Kidney tubule cell (primary cell): ENCODE data around the gene ABCC4.
"Not testable (repeated sequence)": the region's sequence is repeated elsewhere in the genome, so short reads cannot be mapped to it uniquely, and the experiment has no call there.

Experiments
- DNase-seq: peaks from one replicate; pipeline ENCODE4 v3.0.0-alpha.2; 2018; ENCODE audit warnings: low spot score

Gene ABCC4

DNA sequence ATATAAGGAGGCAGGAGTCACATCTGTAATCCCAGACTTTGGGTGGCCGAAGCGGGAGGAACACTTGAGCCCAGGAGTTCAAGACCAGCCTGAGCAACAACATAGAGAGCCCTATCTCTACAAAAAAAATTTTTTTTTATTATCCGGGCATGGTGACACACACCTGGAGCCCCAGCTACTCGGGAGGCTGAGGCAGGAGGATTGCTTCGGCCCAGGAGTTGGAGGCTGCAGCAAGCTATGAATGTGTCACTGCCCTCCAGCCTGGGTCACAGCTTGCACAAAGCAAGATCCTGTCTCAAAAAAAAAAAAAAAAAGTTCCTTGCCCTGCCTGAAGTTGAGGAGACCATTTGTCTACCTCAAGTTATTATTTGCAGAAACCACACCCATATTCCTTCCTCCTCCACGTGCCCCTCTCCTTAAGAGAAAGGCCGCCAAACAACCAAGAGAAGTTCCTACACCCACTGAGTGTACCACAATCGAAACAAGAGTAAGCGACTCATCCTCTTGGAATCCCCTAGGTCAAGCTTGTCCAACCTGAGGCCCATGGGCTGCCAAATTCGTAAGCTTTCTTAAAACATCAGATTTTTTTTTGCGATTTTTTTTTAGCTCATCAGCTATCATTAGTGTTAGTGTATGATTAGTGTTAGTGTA lies 2.2 kb downstream of the ABCC4 start:
- peak; percentile 94 for DNase-seq

DNA sequence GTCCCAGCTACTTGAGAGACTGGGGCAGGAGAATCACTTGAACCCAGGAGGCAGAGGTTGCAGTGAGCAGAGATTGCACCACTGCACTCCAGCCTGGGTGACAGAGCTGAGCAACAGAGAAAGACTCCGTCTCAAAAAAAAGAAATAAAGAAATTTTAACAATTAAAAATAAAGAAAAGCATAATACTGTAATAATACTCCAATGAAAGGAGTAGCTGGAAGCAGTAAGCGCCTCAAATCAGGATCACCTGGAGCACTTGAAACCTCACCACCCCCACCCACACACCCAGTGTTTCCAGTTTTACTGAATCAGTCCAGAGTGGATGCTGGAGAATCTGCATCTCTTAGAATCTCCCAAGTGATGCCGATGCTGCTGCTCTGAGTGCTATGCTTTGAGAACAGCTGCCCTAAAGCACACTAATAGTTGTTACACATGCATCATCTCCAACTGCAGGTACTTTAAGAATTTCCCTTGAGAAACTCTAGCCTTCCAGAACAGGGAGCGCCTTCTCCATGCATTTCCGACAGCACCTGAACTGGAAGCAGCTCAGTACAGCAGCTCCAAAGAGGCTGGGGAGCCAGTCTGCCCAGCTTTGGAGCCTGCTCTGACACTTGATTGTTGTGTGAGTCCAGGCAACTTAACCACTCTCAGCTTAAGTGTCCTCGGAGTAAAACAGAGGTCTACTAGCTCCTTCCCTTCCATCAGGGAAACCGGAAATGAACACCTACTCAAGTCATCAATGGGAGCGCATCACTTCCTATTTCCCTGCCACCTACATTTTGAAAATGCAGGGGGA lies 2.9 kb downstream of the ABCC4 start:
- no peak for DNase-seq

DNA sequence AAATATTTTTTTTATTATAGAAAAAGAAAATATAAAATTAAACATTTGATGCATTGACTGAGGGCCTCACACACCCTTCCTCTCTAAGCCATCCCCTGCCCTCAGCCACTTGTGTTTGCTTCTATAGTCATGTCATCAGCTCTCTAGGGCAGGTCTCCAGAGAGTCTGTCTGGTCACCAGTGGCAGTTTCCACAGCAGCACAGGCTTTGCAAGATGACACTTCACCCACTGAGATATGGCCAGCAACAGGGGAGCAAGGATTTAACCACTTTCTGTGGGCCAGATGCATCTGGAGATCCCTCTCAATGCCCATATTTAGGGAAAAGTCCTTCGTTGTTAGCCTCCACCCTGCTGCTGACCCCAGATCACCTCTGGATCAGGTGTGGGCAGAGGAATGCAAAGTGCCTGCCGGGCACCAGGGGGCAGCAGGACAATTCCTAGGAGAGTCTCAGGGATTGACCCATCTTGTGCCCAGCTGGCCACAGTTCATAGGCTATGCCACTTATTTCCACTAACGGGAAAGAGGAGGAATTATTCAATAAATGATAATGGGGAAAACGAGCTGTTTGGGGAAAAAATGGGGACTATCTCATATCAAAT lies 4.8 kb downstream of the ABCC4 start:
- DNase-seq, result peak; percentile 62

DNA sequence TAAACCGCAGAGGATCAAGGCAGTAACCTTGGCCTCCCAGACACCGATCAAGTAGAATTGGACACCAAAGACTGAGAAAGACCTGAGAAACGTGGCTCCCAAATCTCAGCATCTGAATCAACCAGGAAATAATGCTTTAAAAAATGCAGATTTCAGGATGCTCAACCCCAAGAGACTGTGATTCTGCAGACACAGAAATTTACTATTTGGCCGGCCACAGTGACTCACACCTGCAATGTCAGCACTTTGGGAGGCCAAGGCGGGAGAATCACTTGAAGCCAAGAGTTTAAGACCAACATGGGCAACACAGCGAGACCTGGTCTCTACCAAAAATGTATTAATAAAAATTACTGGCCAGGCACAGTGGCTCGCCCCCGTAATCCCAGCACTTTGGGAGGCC lies 6.2 kb downstream of the ABCC4 start:
- peak; percentile 50 for DNase-seq

DNA sequence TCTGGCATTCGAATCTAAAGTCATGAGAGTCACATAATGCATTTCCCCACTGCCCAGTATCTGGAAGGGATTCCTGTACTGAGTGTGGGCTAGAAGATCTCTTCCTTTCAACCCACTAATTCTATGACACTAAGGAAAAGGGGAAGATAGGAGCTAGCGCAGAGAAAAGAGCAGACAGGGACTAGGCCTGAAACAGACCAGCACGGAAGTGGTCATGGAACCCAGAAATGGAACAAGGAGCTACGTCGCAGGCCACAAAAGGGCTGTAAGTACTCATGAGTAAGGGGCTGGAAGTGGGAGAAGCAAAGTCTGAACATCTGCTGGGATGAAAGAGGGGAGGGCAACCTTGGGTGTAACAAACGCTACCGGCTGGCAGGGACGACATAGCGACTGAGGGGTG lies 8.6 kb downstream of the ABCC4 start:
- DNase-seq, result no peak

DNA sequence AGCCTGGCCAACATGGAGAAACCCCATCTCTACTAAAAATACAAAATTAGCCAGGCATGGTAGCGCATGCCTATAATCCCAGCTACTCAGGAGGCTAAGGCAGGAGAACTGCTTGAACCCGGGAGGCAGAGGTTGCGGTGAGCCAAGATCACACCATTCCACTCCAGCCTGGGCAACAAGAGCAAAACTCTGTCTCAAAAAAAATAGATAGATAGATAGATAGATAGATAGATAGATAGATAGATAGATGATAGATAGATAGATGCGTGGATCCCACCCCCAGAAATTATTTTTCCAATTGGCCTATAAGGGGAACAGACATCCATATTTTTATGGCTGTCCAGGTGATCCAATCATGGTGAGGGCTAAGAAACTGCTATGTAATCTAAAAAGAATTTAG lies 11.3 kb downstream of the ABCC4 start:
- not testable (repeated sequence) for DNase-seq

DNA sequence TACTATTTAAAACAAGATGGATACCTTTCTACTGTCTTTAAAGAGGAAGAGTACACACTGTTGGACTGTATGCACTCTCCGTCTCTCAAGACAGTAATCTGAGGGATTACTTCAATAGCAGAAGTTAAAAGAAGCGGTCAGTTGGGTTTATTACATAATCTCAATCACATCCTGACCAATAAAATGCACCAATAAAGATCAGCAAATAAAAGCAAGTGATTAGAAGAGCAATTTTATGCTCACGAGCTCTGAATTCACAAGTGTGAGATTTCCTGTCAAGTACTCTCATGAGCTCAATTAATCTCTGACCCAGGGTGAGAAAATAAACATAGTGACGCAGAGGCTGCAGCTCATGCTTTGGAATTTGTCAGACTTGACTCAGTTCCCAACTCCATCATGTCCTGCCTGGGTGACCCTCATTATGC lies 12.2 kb downstream of the ABCC4 start:
- DNase-seq, result peak; percentile 82

DNA sequence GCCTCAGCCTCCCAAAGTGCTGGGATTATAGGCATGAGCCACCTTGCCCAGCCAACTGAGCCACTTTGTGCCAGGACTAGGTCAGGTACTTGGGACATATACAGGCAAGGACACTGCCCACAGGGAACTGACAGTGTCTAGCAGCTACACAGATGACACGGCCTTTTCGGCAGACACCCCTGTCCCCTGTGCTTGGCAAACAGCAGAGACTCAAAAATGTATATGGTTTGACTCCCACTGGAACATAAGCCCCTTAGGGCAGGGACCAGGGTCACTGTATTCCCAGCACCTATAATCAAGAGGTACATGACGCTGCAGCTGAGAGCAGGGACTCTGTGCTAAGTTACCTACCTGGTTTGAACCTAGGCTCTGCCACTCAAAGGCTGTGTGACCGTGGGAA lies 16.8 kb downstream of the ABCC4 start:
- no peak for DNase-seq

DNA sequence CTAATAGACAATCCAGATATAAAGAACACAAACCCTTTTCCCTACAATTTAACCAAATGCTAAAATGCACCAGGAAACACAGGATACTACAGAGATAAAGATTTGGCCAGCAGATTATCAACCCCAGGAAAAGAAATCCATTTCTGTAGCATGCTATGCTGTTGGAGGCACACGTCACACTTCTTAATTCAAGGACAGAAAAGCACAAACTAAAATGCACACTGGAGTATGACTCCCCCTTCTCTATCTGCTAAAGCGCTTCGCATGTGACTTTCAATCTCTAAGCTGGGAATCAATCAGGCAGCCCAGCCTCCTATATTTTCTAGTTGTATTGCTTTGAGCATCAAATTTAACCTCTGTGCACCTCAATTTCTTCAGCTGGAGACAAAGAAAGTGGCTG lies 22.2 kb downstream of the ABCC4 start:
- no peak for DNase-seq

DNA sequence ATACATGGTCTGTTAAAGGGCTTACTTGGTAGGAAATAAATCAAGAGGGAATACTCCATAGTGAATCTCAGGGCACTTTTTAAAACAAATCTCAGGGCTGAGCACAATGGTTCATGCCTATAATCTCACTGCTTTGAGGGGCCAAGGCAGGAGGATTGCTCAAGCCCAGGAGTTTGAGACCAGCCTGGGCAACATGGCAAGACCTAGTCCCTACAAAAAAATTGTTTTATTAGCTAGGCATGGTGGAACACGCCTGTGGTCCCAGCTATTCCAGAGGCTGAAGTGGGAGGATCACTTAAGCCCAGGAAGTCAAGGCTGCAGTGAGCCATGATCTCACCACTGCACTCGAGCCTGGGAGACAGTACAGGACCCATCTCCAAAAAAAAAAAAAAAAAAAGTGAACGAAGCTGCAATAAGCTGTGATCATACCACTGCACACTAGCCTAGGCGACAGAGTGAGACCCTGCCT lies 25.2 kb downstream of the ABCC4 start:
- no peak for DNase-seq

DNA sequence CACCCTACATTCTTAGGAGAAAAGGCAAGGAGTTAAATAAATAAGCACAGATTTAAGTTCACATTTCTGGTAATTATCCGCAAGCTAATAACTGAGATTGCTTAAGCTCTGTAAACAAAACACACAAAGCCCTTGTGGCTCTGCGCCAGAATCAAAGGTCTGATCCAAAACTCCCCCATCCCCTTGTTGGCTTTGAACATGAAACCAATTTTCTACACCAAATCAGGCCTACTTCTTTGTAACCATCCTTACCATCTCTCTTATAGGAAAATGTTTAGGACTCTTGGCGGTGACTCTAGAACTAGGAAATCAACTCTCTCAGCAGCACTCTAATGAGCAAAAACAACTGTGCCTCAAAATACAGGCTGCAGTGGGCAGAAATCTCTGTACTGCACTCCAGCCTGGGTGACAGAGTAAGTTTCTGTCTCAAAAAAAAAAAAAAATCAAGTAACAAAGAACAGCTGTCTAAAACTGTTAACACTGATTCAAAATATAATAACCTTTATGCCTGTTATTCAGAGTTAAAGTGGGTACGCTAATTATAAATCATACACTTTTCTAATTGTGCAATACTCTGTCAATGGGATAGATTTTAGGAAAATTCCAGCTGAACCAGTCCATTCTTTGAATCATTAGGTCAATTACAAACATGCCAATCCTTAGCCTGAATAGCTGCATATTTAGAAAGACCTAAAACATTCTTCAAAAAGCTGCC lies 25.8 kb downstream of the ABCC4 start:
- no peak for DNase-seq

DNA sequence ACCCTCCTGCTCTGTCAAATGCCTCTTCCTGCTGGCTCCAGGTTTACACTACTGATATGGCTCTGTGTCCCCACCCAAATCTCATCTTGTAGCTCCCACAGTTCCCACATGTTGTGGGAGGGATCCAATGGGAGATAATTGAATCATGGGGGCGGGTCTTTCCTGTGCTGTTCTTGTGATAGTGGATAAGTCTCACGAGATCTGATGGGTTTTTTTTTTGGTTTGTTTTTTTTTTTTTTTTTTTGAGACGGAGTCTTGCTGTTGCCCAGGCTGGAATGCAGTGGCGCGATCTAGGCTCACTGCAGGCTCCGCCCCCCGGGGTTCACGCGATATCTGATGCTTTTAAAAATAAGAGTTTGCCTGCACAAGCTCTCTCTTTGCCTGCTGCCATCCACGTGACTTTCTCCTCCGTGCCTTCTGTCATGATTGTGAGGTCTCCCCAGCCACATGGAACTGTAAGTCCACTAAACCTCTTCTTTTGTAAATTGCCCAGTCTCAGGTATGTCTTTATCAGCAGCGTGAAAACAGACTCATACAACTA lies 27.6 kb downstream of the ABCC4 start:
- DNase-seq, result not testable (repeated sequence)

DNA sequence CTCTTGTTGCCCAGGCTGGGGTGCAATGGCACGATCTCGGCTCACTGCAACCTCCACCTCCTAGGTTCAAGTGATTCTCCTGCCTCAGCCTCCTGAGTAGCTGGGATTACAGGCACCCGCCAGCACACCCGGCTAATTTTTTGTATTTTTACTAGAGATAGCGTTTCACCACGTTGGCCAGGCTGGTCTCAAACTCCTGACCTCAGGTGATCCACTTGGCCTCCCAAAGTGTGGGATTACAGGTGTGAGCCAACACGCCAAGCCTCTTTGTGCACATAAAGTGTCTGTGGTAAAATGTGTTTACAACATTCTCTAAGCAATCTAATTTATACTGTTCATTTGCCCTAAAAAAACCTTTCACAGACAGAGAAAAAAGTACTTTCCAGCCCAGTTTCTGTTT lies 29.2 kb downstream of the ABCC4 start:
- DNase-seq, result not testable (repeated sequence)

DNA sequence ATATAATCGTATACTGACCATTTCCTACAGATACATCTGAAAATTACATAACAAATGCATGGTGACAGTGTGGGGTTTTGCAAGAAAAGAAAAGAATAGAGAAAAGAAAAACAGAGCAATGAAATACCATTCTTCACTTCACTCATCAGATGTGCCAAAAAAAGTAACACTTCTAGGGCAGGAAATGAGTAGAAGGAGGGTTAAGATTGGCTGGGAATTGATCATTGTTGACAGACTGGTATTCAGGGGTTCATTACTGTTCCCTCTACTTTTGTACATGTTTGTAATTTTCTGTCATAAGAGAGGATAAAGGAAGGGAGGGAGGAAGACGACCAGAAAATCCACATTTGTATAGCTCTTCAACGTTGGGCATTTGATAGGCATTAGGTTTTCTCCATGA lies 31.5 kb downstream of the ABCC4 start:
- no peak for DNase-seq

DNA sequence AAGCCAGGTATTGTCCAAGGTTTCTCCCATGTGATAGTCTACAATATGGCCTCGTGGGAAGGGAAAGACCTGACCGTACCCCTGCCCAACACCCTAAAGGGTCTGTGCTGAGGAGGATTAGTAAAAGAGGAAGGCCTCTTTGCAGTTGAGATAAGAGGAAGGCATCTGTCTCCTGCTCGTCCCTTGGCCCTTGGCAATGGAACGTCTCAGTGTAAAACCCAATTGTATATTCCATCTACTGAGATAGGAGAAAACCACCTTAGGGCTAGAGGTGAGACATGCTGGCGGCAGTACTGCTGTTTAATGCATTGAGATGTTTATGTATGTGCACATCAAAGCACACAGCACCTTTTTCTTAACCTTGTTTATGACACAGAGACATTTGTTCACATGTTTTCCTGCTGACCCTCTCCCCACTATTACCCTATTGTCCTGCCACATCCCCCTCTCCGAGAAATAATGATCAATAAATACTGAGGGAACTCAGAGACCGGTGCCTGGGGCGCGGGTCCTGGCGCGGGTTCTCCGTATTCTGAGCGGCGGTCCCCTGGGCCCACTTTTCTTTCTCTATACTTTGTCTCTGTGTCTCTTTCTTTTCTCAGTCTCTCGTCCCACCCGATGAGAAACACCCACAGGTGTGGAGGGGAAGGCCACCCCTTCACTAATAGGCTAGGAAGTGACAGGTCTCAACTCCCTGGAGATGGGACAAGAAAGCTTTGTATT lies 32.7 kb downstream of the ABCC4 start:
- DNase-seq, result not testable (repeated sequence)

DNA sequence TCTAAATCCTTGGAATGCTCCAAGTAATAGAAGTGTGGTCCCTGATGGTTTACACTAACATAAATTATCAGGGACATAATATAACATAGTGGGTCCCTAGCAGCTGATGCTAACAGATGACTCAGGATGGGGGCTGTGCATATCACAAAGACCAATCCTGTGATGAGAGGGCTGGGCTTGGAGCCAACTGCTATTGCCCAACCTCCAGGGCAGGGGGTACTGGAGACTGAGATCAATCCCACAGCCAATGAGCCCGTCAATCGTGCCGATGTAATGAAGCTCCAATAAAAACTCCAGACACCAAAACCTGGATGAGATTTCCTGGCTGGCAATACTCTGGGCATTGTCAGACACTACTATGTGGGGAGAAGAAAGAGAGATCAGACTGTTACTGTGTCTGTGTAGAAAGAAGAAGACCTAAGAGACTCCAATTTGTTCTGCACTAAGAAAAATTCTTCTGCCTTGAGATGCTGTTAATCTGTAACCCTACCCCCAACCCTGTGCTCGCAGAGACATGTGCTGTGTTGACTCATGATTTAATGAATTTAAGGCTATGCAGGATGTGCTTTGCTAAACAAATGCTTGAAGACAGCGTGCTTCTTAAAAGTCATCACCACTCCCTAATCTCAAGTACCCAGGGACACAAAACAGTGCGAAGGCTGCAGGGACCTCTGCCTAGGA lies 33.4 kb downstream of the ABCC4 start:
- DNase-seq, result peak; percentile 94

DNA sequence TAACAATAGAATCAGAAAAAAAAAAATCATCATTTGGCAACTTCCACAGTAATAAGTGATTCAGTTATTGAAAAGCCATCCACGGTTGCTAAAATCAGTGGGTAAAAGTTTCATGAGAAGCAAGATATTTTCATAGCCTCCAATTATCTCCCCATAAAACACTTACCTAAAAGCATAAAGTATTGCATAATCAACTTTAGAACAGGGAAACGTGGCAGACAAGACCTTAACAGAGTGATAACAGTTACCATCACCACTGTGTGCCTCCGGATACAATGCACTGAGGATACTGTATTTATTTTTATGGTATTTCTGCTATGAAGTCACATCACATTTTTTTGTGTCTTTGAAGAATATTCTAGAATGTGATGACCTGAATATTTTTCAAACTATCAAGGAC lies 37.0 kb downstream of the ABCC4 start:
- no peak for DNase-seq

DNA sequence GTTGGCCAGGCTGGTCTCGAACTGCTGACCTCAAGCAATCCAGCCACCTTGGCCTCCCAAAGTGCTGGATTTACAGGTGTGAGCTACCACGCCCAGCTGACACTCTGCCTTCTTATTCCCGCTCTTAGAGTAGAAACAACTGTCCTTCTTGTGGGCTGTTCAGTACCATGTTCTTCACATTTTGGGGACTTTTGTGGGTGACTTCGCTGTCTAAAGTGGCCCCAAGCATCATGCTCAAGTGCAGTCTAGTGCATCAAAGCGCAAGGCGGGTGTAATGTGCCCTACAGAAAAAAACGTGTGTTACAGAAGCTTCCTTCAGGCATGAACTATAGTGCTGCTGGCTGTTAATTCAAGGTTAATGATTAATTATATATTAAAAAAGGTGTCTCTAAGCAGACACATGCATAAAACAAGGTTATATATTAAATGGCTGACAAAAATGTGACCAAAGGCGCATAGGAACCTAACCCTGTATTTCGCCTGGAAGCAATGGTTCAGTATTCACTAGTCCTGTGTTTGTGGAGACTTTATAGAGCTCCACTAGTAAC lies 38.3 kb downstream of the ABCC4 start:
- peak; percentile 48 for DNase-seq

DNA sequence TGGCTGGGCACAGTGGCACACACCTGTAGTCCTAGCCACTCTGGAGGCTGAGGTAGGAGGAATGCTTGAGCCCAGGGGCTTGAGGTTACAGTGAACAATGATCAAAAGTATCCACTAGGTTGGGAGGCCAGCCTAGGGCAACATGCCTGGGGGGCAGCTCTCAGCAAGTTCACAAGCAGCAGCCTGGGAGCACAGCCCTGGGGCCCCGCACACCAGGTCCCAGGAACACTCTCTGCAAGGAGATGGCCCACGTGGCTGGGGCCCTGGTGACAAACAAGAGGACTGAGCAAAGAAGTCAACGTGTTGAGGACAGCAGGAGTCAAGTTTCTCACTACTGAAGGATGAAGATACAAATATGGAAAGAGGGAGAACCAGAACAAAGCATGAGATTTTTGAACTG lies 39.3 kb downstream of the ABCC4 start:
- no peak for DNase-seq

DNA sequence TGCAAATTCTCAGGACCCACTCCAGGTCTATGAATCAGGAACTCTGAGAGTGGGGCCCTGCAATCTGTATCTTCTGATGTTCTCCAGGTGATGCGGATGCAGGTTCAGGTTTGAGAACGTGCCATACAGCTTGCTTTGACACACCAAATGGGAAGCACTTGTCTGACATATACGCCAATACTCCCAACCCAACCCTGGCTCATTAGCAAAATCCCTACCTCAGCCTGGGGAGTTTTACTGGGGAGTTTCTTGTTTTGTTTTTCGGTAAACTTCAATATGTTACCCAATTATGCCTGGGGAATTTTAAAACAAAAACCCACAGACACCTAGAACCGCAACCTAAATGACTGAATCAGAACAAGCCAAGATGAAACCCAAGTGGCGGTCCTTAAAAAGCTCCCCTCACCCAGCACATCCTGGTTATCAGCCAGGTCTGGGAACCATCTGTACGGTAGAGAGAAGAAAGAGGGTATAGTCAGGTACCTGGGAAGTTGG lies 41.2 kb downstream of the ABCC4 start:
- DNase-seq, result no peak
